IMR-90 (cell line): ENCODE results near the gene KCNT1. TPM values are rescaled to one million over a fixed set of nuclear protein-coding genes. Genes with fewer than 3 reads are reported as not detected.

Experiments
- ATAC-seq: fragments of 200-7000 bp; cut with Tn5 transposase; 2 replicates; pipeline ENCODE4 v1.9.1; 2020; ENCODE audit warnings: low read depth, mild to moderate bottlenecking, moderate library complexity
- BruUV-seq: library from RNA; stranded (reverse); fragments of 400-500 nt; replicated peaks from 2 replicates; lab custom pipeline; 2021; lab: Mats Ljungman, UMichigan
- CTCF ChIA-PET: fragments of 300-600 bp; formaldehyde crosslinking; extraction: SDS; loops from one replicate; lab custom pipeline; 2021; ENCODE audit warnings: antibody characterized with exemption; lab: Yijun Ruan, JAX
- POLR2A ChIA-PET: fragments of 300-600 bp; sonication (Branson Sonifier 250); formaldehyde crosslinking; loops from one replicate; lab custom pipeline; 2022; ENCODE audit warnings: antibody characterized with exemption; ENCODE audit not compliant: unreplicated experiment; lab: Charles Lee
- DNase-seq: peaks from one replicate; pipeline ENCODE4 v3.0.0; 2013
- H2AFZ ChIP-seq: replicated peaks from 2 replicates; pipeline ENCODE3; 2013; ENCODE audit warnings: low read length, mild to moderate bottlenecking; ENCODE audit not compliant: poor library complexity
- H2AK5ac ChIP-seq: 2 replicates; pipeline ENCODE4 v1.6.1; 2013; ENCODE audit warnings: low read depth, low read length, inconsistent platforms
- H2AK9ac ChIP-seq: replicated peaks from 2 replicates; pipeline ENCODE3; 2013; ENCODE audit warnings: mild to moderate bottlenecking, low read depth, low read length, moderate library complexity; ENCODE audit not compliant: poor library complexity
- H2BK120ac ChIP-seq: 2 replicates; pipeline ENCODE4 v1.6.1; 2013; ENCODE audit warnings: low read depth, low read length, inconsistent platforms
- H2BK15ac ChIP-seq: 3 replicates; pipeline ENCODE4 v1.6.1; 2013; ENCODE audit warnings: low read depth, low read length, inconsistent platforms
- H2BK20ac ChIP-seq: 2 replicates; pipeline ENCODE4 v1.6.1; 2013; ENCODE audit warnings: low read depth, mild to moderate bottlenecking, inconsistent platforms, low read length, moderate library complexity
- H2BK5ac ChIP-seq: 2 replicates; pipeline ENCODE4 v1.6.1; 2013; ENCODE audit warnings: mild to moderate bottlenecking, low read depth, low read length, inconsistent platforms; ENCODE audit not compliant: poor library complexity, severe bottlenecking
- H3K14ac ChIP-seq: replicated peaks from 2 replicates; pipeline ENCODE4 v1.6.1; 2013; ENCODE audit warnings: low read depth, low read length, inconsistent platforms
- H3K18ac ChIP-seq: 2 replicates; pipeline ENCODE4 v1.6.1; 2013; ENCODE audit warnings: low read depth, low read length, control low read depth
- H3K23ac ChIP-seq: 2 replicates; pipeline ENCODE4 v1.6.1; 2013; ENCODE audit warnings: low read depth, low read length, inconsistent platforms
- H3K27ac ChIP-seq: 2 replicates; pipeline ENCODE4 v1.5.1; 2013; ENCODE audit warnings: mild to moderate bottlenecking, control low read depth, low read length; ENCODE audit not compliant: insufficient read depth
- H3K27me3 ChIP-seq: 2 replicates; pipeline ENCODE4 v1.6.1; 2013; ENCODE audit warnings: low read length; ENCODE audit not compliant: control insufficient read depth, insufficient read depth
- H3K36me3 ChIP-seq: 2 replicates; pipeline ENCODE4 v1.6.1; 2013; ENCODE audit warnings: low read length, mixed read lengths; ENCODE audit not compliant: control insufficient read depth, insufficient read depth
- H3K4ac ChIP-seq: 2 replicates; pipeline ENCODE4 v1.6.1; 2013; ENCODE audit warnings: low read depth, low read length, inconsistent platforms
- H3K4me1 ChIP-seq: 2 replicates; pipeline ENCODE4 v1.6.1; 2013; ENCODE audit warnings: low read length, mixed read lengths; ENCODE audit not compliant: control insufficient read depth, insufficient read depth
- H3K4me2 ChIP-seq: 2 replicates; pipeline ENCODE4 v1.6.1; 2013; ENCODE audit warnings: low read depth, mild to moderate bottlenecking, control low read depth, low read length, moderate library complexity
- H3K4me3 ChIP-seq: 2 replicates; pipeline ENCODE4 v1.5.1; 2013; ENCODE audit warnings: low read depth, mild to moderate bottlenecking, control low read depth, low read length, moderate library complexity; ENCODE audit not compliant: insufficient read depth
- H3K56ac ChIP-seq: 2 replicates; pipeline ENCODE4 v1.6.1; 2013; ENCODE audit warnings: low read length, inconsistent platforms; ENCODE audit not compliant: insufficient read depth; ENCODE audit errors: extremely low read depth
- H3K79me1 ChIP-seq, 2 experiments: 2 replicates each; pipeline ENCODE4 v1.6.1; 2013; ENCODE audit warnings: low read length in 2 of 2, inconsistent platforms in 1 of 2, low read depth in 1 of 2
- H3K9ac ChIP-seq: 2 replicates; pipeline ENCODE4 v1.6.1; 2013; ENCODE audit warnings: low read depth, low read length, control low read depth
- H3K9me1 ChIP-seq: 2 replicates; pipeline ENCODE4 v1.6.1; 2013; ENCODE audit warnings: low read length, inconsistent platforms; ENCODE audit not compliant: insufficient read depth
- H3K9me3 ChIP-seq: 2 replicates; pipeline ENCODE4 v1.6.1; 2013; ENCODE audit warnings: low read length; ENCODE audit not compliant: control insufficient read depth, insufficient read depth
- H4K20me1 ChIP-seq: 2 replicates; pipeline ENCODE4 v1.6.1; 2013; ENCODE audit warnings: low read length, inconsistent platforms; ENCODE audit not compliant: insufficient read depth
- H4K5ac ChIP-seq: 2 replicates; pipeline ENCODE4 v1.6.1; 2013; ENCODE audit warnings: mild to moderate bottlenecking, low read depth, low read length, control low read depth
- H4K8ac ChIP-seq, 2 experiments: 2 replicates each; pipeline ENCODE4 v1.6.1; 2013; ENCODE audit warnings: low read depth in 2 of 2, low read length in 2 of 2, control low read depth in 1 of 2, inconsistent platforms in 1 of 2
- H4K91ac ChIP-seq: 2 replicates; pipeline ENCODE4 v1.6.1; 2013; ENCODE audit warnings: low read depth, low read length, inconsistent platforms; ENCODE audit not compliant: insufficient read depth
- BHLHE40 ChIP-seq: fragments of 150-350 bp; IDR thresholded peaks from 2 replicates; pipeline ENCODE4 v1.6.1; 2016; ENCODE audit warnings: mild to moderate bottlenecking, low read depth, low read length
- CEBPB ChIP-seq: IDR thresholded peaks from 2 replicates; pipeline ENCODE4 v1.6.1; 2012; ENCODE audit warnings: low read depth, low read length, improper control_type of control experiment
- CTCF ChIP-seq: conservative IDR thresholded peaks from 2 replicates; pipeline ENCODE4 v1.5.1; 2012; ENCODE audit warnings: mild to moderate bottlenecking, low read depth, low read length, improper control_type of control experiment
- ELK1 ChIP-seq: fragments of 150-350 bp; IDR thresholded peaks from 2 replicates; pipeline ENCODE4 v1.6.1; 2016; ENCODE audit warnings: low read depth, mild to moderate bottlenecking, low read length, moderate library complexity, borderline replicate concordance
- MAZ ChIP-seq: IDR thresholded peaks from 2 replicates; pipeline ENCODE4 v1.6.1; 2012; ENCODE audit warnings: low read depth, mild to moderate bottlenecking, low read length, improper control_type of control experiment, moderate library complexity, borderline replicate concordance
- NFE2L2 ChIP-seq: fragments of 150-350 bp; IDR thresholded peaks from 2 replicates; pipeline ENCODE4 v1.6.1; 2016; ENCODE audit warnings: low read depth, mild to moderate bottlenecking, low read length
- USF2 ChIP-seq: fragments of 150-350 bp; IDR thresholded peaks from 2 replicates; pipeline ENCODE4 v1.6.1; 2017; ENCODE audit warnings: mild to moderate bottlenecking, antibody characterized with exemption, low read length, low read depth
- WGBS, 2 experiments: methylation state at CpG; one replicate each; pipeline versions ENCODE4 v1.1.5 to v1.1.7; 2013; ENCODE audit warnings: missing lambda C conversion rate in 2 of 2; ENCODE audit not compliant: insufficient read length in 1 of 2; ENCODE audit errors: extremely low coverage in 2 of 2; 5-methylcytosine and 5-hydroxymethylcytosine counted together
- dilution Hi-C: fragments of 300-500 bp; cut with HindIII; formaldehyde crosslinking; loops from one replicate; pipeline ENCODE4 v1.14.3; 2018; ENCODE audit warnings: low sequenced_read_pairs; ENCODE audit not compliant: unreplicated experiment
- in situ Hi-C: fragments of 300-500 bp; cut with MboI; formaldehyde crosslinking; loops from 3 replicates; pipeline ENCODE4 v1.14.3; 2019; ENCODE audit warnings: low sequenced_read_pairs, inconsistent platforms, mixed read lengths
- intact Hi-C: fragments of 100-400 bp; cut with micrococcal nuclease; formaldehyde crosslinking; loops from 2 replicates; pipeline ENCODE4 v1.10.0; 2022
- polyA plus RNA-seq, 3 experiments: library from polyadenylated mRNA; depleted of rRNA; stranded (reverse); fragments of >200 nt; gene quantifications; 2 replicates each; pipeline ENCODE4 v1.2.3, GENCODE V29; 2012; ENCODE audit warnings: low replicate concordance in 1 of 3
- total RNA-seq: library from RNA; depleted of rRNA; stranded (reverse); fragments of >200 nt; gene quantifications from 2 replicates; pipeline ENCODE4 v1.2.3, GENCODE V29; 2012

KCNT1 gene
- total and polyA plus RNA-seq, 2 of the 4 experiments (the other 2 are of a cell fraction): not detected

- Histone ChIP-seq H3K56ac (no peak overlapping the region), H4K91ac (no peak overlapping the region), H3K4me3 (no peak overlapping the region), H3K18ac (no peak overlapping the region), H3K9me1 (no peaks in the 10 kb centered on the region), H2BK120ac (no peak overlapping the region), H4K5ac (no peak overlapping the region), H3K9me3 (no peaks in the 10 kb centered on the region), H2BK15ac (no peak overlapping the region), H2AK5ac (no peak overlapping the region), H3K9ac (no peak overlapping the region), H3K4me1 (no peaks in the 10 kb centered on the region), H3K27ac (no peak overlapping the region), H3K79me1 (no peaks in the 10 kb centered on the region), H2BK20ac (no peak overlapping the region), H2AFZ (no peak overlapping the region), H2AK9ac (no peak overlapping the region), H3K14ac (no peak overlapping the region), H3K36me3 (no peaks in the 10 kb centered on the region), H3K27me3 (no peaks in the 10 kb centered on the region; the same call in 1 of the 2 replicates), H2BK5ac (no peak overlapping the region), H4K20me1 (no peaks in the 10 kb centered on the region), H4K8ac (no peak overlapping the region), H3K4ac (no peak overlapping the region), H3K23ac (no peak overlapping the region), H3K4me2 (no peak overlapping the region)
- ChIA-PET CTCF (no interaction called here), POLR2A (no interaction called here)
- 74% methylated on average over 9 of the region's 20 CpGs; no CpG with 5 or more reads in 1 of the 2 experiments for WGBS, 2 experiments
- in situ Hi-C loops: no loop called here
- BruUV-seq: no TSS peak
- intact Hi-C loops: no loop called here
- ATAC-seq: no peak
- no peak for TF ChIP-seq CTCF
- TF ChIP-seq MAZ: no peak
- TF ChIP-seq ELK1: no peak
- no peak for TF ChIP-seq USF2
- TF ChIP-seq CEBPB: no peak
- no peak for TF ChIP-seq BHLHE40
- no peak for TF ChIP-seq NFE2L2
- dilution Hi-C loops: no loop called here
- no peak for DNase-seq
Measured at GRCh38 chr9:135678236-135679017, 23.6 kb upstream of the KCNT1 start.
